ENCODE results near the gene TRIM3. TPM values are rescaled to one million over a fixed set of nuclear protein-coding genes. Genes with fewer than 3 reads are reported as not detected.

The TRIM3 gene
- total and polyA plus RNA-seq, 2 of the 8 experiments (the other 6 are each of a cell fraction or from before 2014, with no cell fraction given) = 10.7 to 14.3 TPM

DNA sequence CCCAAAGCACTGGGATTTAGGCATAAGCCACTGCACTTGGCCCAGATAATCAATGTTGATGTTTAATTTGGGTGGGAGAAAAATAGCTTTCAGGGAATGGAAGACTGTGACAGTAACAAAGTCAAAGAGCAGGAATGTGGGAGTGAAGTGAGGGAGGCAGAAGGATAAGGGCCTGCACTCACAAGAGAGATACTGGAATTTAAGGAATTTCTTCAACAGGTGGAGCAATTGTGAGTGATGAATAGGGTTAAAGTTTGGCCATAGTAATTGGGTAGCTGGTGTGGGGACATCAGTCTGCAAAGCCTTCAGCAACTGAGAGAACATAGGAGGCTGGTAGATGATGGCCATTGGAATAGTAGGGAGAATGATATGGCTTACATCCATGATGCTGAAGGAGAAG is 46.2 kb downstream of the TRIM3 start (continued):
- peak; percentile 47; the same call in 1 of the 2 replicates for TF ChIP-seq YY1 (IDR thresholded peaks at IDR 0.05; ENCODE audit: low read depth, low read length)
- TF ChIP-seq SP1 (IDR thresholded peaks at IDR 0.05; ENCODE audit: low read depth, low read length) = peak; percentile 72; the same call in 1 of the 2 replicates
- TF ChIP-seq TCF12 (IDR thresholded peaks at IDR 0.05; ENCODE audit: low read depth, low read length) = 0 out of 2 replicates have a peak, but pooled peaks have one; percentile 63
- no peak for TF ChIP-seq NANOG (IDR thresholded peaks at IDR 0.05; ENCODE audit: insufficient read depth, low read depth, low read length, poor library complexity, severe bottlenecking)
- no peak for TF ChIP-seq FOSL1 (IDR thresholded peaks at IDR 0.05; ENCODE audit: insufficient read depth, low read depth, low read length)
- TF ChIP-seq KDM1A (IDR thresholded peaks at IDR 0.05; ENCODE audit: borderline replicate concordance, low read length) = 0 out of 2 replicates have a peak, but pooled peaks have one; percentile 20
- TF ChIP-seq CBX8 (IDR thresholded peaks at IDR 0.05; ENCODE audit: borderline replicate concordance, low read depth, low read length) = no peak

Data from H1 (cell line).